ENCODE data around the gene RXYLT1. TPM values are rescaled to one million over a fixed set of nuclear protein-coding genes. Genes with fewer than 3 reads are reported as not detected.

RXYLT1 gene
- total RNA-seq, 4 donors from 2014 or later: 6.1 to 15.7 (median 8.8) TPM

DNA sequence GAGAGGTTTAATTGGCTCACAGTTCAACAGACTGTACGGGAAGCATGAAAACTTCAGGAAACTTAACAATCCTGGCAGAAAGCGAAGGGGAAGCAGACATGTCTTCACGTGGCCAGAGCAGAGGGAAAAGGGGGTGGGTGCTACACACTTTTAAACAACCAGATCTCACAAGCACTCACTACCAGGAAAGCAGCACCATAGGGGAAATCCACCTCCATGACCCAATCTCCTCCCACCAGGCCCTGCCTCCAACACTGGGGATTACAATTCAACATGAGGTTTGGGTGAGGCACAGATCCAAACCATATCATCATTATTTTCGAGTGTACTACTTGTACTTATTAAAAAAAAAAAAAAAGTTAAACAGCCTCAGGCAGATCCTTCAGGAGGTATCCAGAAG is 29.9 kb downstream of the RXYLT1 start:
- Histone ChIP-seq H3K9me3 (no peaks in the 10 kb centered on the region), H3K4me3 (no peak overlapping the region), H3K36me3 (no peaks in the 10 kb centered on the region), H3K4me1 (no peaks in the 10 kb centered on the region), H3K27ac (no peak overlapping the region), H3K27me3 (no peaks in the 10 kb centered on the region)
- DNase-seq: no peak
- TF ChIP-seq POLR2A (IDR thresholded peaks at IDR 0.05): no peak
- TF ChIP-seq, protein P1, sequence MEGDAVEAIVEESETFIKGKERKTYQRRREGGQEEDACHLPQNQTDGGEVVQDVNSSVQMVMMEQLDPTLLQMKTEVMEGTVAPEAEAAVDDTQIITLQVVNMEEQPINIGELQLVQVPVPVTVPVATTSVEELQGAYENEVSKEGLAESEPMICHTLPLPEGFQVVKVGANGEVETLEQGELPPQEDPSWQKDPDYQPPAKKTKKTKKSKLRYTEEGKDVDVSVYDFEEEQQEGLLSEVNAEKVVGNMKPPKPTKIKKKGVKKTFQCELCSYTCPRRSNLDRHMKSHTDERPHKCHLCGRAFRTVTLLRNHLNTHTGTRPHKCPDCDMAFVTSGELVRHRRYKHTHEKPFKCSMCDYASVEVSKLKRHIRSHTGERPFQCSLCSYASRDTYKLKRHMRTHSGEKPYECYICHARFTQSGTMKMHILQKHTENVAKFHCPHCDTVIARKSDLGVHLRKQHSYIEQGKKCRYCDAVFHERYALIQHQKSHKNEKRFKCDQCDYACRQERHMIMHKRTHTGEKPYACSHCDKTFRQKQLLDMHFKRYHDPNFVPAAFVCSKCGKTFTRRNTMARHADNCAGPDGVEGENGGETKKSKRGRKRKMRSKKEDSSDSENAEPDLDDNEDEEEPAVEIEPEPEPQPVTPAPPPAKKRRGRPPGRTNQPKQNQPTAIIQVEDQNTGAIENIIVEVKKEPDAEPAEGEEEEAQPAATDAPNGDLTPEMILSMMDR (IDR thresholded peaks at IDR 0.05): no peak

DNA sequence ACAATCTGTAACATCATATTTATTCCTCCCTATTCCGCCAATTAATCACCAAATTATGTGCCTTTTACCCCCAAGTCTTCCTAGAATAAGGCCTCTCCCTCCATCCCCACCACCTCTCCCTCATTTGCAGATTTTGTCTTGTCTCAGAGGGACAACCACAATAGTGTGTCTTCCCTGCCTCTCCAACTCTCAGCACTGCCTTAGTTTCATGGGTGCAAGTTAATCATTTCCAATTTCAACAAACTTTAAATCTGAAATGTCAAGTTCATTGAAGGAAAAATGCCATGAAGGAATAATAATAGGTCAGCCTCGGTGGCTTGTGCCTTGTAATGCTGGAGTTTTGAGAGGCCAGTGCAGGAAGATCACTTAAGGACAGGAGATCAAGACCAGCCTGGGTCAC is 31.6 kb downstream of the RXYLT1 start:
- no peaks in the 10 kb centered on the region for H3K4me1 ChIP-seq
- no peaks in the 10 kb centered on the region for H3K9me3 ChIP-seq
- no peaks in the 10 kb centered on the region for H3K36me3 ChIP-seq
- H3K4me3 ChIP-seq: no peak overlapping the region
- TF ChIP-seq, protein P1 (IDR thresholded peaks at IDR 0.05): no peak
- no peak for TF ChIP-seq POLR2A (IDR thresholded peaks at IDR 0.05)
- H3K27ac ChIP-seq: no peak overlapping the region
- no peaks in the 10 kb centered on the region for H3K27me3 ChIP-seq
- DNase-seq: no peak

GRCh38 chr12:63811755-63812154 is 32.0 kb downstream of the RXYLT1 start:
- no peaks in the 10 kb centered on the region for H3K36me3 ChIP-seq
- H3K27me3 ChIP-seq: no peaks in the 10 kb centered on the region
- DNase-seq: no peak
- TF ChIP-seq POLR2A (IDR thresholded peaks at IDR 0.05): no peak
- H3K27ac ChIP-seq: no peak overlapping the region
- H3K9me3 ChIP-seq: no peaks in the 10 kb centered on the region
- no peaks in the 10 kb centered on the region for H3K4me1 ChIP-seq
- H3K4me3 ChIP-seq: no peak overlapping the region

- TF ChIP-seq, protein P1 (IDR thresholded peaks at IDR 0.05): no peak
- TF ChIP-seq POLR2A (IDR thresholded peaks at IDR 0.05): no peak
- H3K36me3 ChIP-seq: no peaks in the 10 kb centered on the region
- no peaks in the 10 kb centered on the region for H3K27me3 ChIP-seq
- no peak for DNase-seq
- H3K9me3 ChIP-seq: no peaks in the 10 kb centered on the region
- no peak overlapping the region for H3K4me3 ChIP-seq
- H3K27ac ChIP-seq: peak overlapping the region in 1 of 4 donors; percentile 8
- no peaks in the 10 kb centered on the region for H3K4me1 ChIP-seq
Observed at GRCh38 chr12:63814146-63814772, 34.5 kb downstream of the RXYLT1 start.

GRCh38 chr12:63815482-63815852 is 35.8 kb downstream of the RXYLT1 start:
- no peaks in the 10 kb centered on the region for H3K36me3 ChIP-seq
- no peaks in the 10 kb centered on the region for H3K4me1 ChIP-seq
- no peak overlapping the region for H3K27ac ChIP-seq
- no peak for DNase-seq
- H3K4me3 ChIP-seq: no peak overlapping the region
- no peaks in the 10 kb centered on the region for H3K9me3 ChIP-seq
- no peaks in the 10 kb centered on the region for H3K27me3 ChIP-seq
- TF ChIP-seq, protein P1 (IDR thresholded peaks at IDR 0.05): no peak
- TF ChIP-seq POLR2A (IDR thresholded peaks at IDR 0.05): no peak

GRCh38 chr12:63816031-63816430 is 36.3 kb downstream of the RXYLT1 start:
- Histone ChIP-seq H3K9me3 (no peaks in the 10 kb centered on the region), H3K4me3 (no peak overlapping the region), H3K27me3 (no peaks in the 10 kb centered on the region), H3K27ac (no peak overlapping the region), H3K36me3 (no peaks in the 10 kb centered on the region), H3K4me1 (no peaks in the 10 kb centered on the region)
- no peak for TF ChIP-seq POLR2A (IDR thresholded peaks at IDR 0.05)
- TF ChIP-seq, protein P1 (IDR thresholded peaks at IDR 0.05): no peak
- DNase-seq: no peak
